ENCODE measurements around the gene NRXN3. TPM values are rescaled to one million over a fixed set of nuclear protein-coding genes. Genes with fewer than 3 reads are reported as not detected.

NRXN3 gene
- total RNA-seq, 1 experiment from 2014 or later = not detected

- Histone ChIP-seq H3K4me1 (replicated peaks; ENCODE audit: insufficient read depth) (no peaks in the 10 kb centered on the region), H3K4me3 (no peak overlapping the region), H3K27me3 (ENCODE audit: insufficient read depth, low read depth) (no peaks in the 10 kb centered on the region), H3K4me2 (no peak overlapping the region), H3K9me3 (ENCODE audit: insufficient read depth, low read depth) (no peaks in the 10 kb centered on the region), H3F3A (ENCODE audit: insufficient read depth, low read depth) (no peaks in the 10 kb centered on the region), H3K27ac (no peak overlapping the region), H3K79me2 (ENCODE audit: low read depth) (no peaks in the 10 kb centered on the region), H2AFZ (no peak overlapping the region), H3K9me2 (ENCODE audit: insufficient read depth) (no peaks in the 10 kb centered on the region), H3K36me3 (ENCODE audit: low read depth) (no peaks in the 10 kb centered on the region), H4K20me1 (ENCODE audit: insufficient read depth) (no peaks in the 10 kb centered on the region)
- POLR2A ChIA-PET (ENCODE audit: unreplicated experiment) = no interaction called here
- intact Hi-C loops (cut with micrococcal nuclease; ENCODE audit: unreplicated experiment) = no loop called here
- no peak for TF ChIP-seq CTCF (conservative IDR thresholded peaks at IDR 0.05)
- TF ChIP-seq EZH2 (IDR thresholded peaks at IDR 0.05; ENCODE audit: low read depth) = no peak
- DNase-seq = no peak
- CTCF ChIA-PET = interaction anchor here (0.6 kb wide), 1 partner anchor 447 kb away, joined by 3 read pairs; no protein-coding TSS in a partner anchor
- no TSS peak for BruUV-seq (replicated peaks)
Measured at GRCh38 chr14:79515158-79515557, 1345.0 kb downstream of the NRXN3 start.

- Histone ChIP-seq H4K20me1 (ENCODE audit: insufficient read depth) (no peaks in the 10 kb centered on the region), H3K9me3 (ENCODE audit: insufficient read depth, low read depth) (no peaks in the 10 kb centered on the region), H3F3A (ENCODE audit: insufficient read depth, low read depth) (no peaks in the 10 kb centered on the region), H3K27ac (no peak overlapping the region), H3K79me2 (ENCODE audit: low read depth) (no peaks in the 10 kb centered on the region), H3K27me3 (ENCODE audit: insufficient read depth, low read depth) (no peaks in the 10 kb centered on the region), H3K9me2 (ENCODE audit: insufficient read depth) (no peaks in the 10 kb centered on the region), H3K36me3 (ENCODE audit: low read depth) (no peaks in the 10 kb centered on the region), H3K4me2 (no peak overlapping the region), H3K4me3 (no peak overlapping the region), H3K4me1 (replicated peaks; ENCODE audit: insufficient read depth) (no peaks in the 10 kb centered on the region), H2AFZ (no peak overlapping the region)
- ChIA-PET POLR2A (ENCODE audit: unreplicated experiment) (no interaction called here), CTCF (no interaction called here)
- intact Hi-C loops (cut with micrococcal nuclease; ENCODE audit: unreplicated experiment) = no loop called here
- no TSS peak for BruUV-seq (replicated peaks)
- no peak for DNase-seq
- TF ChIP-seq EZH2 (IDR thresholded peaks at IDR 0.05; ENCODE audit: low read depth) (no peak), CTCF (conservative IDR thresholded peaks at IDR 0.05) (no peak)
Measured at GRCh38 chr14:79516009-79516408, 1345.8 kb downstream of the NRXN3 start.

- DNase-seq = no peak
- Histone ChIP-seq H3K4me2 (no peak overlapping the region), H3K27ac (no peak overlapping the region), H3K9me2 (ENCODE audit: insufficient read depth) (no peaks in the 10 kb centered on the region), H3K9me3 (ENCODE audit: insufficient read depth, low read depth) (no peaks in the 10 kb centered on the region), H3K36me3 (ENCODE audit: low read depth) (no peaks in the 10 kb centered on the region), H3K4me3 (no peak overlapping the region), H3F3A (ENCODE audit: insufficient read depth, low read depth) (no peaks in the 10 kb centered on the region), H3K79me2 (ENCODE audit: low read depth) (no peaks in the 10 kb centered on the region), H3K27me3 (ENCODE audit: insufficient read depth, low read depth) (no peaks in the 10 kb centered on the region), H3K4me1 (replicated peaks; ENCODE audit: insufficient read depth) (no peaks in the 10 kb centered on the region), H2AFZ (no peak overlapping the region), H4K20me1 (ENCODE audit: insufficient read depth) (no peaks in the 10 kb centered on the region)
- intact Hi-C loops (cut with micrococcal nuclease; ENCODE audit: unreplicated experiment) = no loop called here
- ChIA-PET CTCF (no interaction called here), POLR2A (ENCODE audit: unreplicated experiment) (interaction anchor here (0.7 kb wide), 1 partner anchor 863 kb away, joined by 8 read pairs; no protein-coding TSS in a partner anchor)
- no peak for TF ChIP-seq EZH2 (IDR thresholded peaks at IDR 0.05; ENCODE audit: low read depth)
- no peak for TF ChIP-seq CTCF (conservative IDR thresholded peaks at IDR 0.05)
- no TSS peak for BruUV-seq (replicated peaks)
Measured at GRCh38 chr14:79525416-79525815, 1355.2 kb downstream of the NRXN3 start.

All from PC-9 (cell line).